GM18951 (cell line): ENCODE results near the gene CD160.
"Not testable (repeated sequence)": the region's sequence is repeated elsewhere in the genome, so short reads cannot be mapped to it uniquely, and the experiment has no call there.

ENCODE experiments used
- POLR2A ChIP-seq: IDR thresholded peaks from 4 replicates; pipeline ENCODE4 v1.6.1; 2011; ENCODE audit warnings: mild to moderate bottlenecking; ENCODE audit not compliant: insufficient read length, insufficient read depth; ENCODE audit errors: extremely low read depth
- in situ Hi-C: fragments of 300-500 bp; cut with MboI; formaldehyde crosslinking; loops from one replicate; pipeline ENCODE4 v1.12.0; 2022; ENCODE audit warnings: low sequenced_read_pairs, mixed read lengths, inconsistent platforms; ENCODE audit not compliant: unreplicated experiment

The CD160 gene

GRCh38 chr1:145720556-145720877, 1.2 kb downstream of the CD160 start:
- in situ Hi-C loops, result loop anchor here (25.0 kb wide), 1 partner anchor 133 kb away; no protein-coding TSS in a partner anchor

GRCh38 chr1:145720878-145721671, 1.8 kb downstream of the CD160 start:
- in situ Hi-C loops, result loop anchor here (25.0 kb wide), 1 partner anchor 134 kb away; no protein-coding TSS in a partner anchor
- no peak for TF ChIP-seq POLR2A

More at GRCh38 chr1:145720556-145720877, 1.2 kb downstream of the CD160 start:
- TF ChIP-seq POLR2A, result no peak

GRCh38 chr1:145726193-145726592, 6.9 kb downstream of the CD160 start:
- in situ Hi-C loops, result not testable (repeated sequence)

GRCh38 chr1:145729196-145729595, 9.9 kb downstream of the CD160 start:
- in situ Hi-C loops, result no loop called here
- TF ChIP-seq POLR2A, result no peak

GRCh38 chr1:145729666-145730436, 10.6 kb downstream of the CD160 start:
- no peak for TF ChIP-seq POLR2A
- in situ Hi-C loops, result no loop called here

- no peak for TF ChIP-seq POLR2A
- in situ Hi-C loops, result no loop called here
Observed at GRCh38 chr1:145730467-145730866, 11.2 kb downstream of the CD160 start.

- in situ Hi-C loops, result no loop called here
- TF ChIP-seq POLR2A, result no peak
Observed at GRCh38 chr1:145730900-145731299, 11.6 kb downstream of the CD160 start.

GRCh38 chr1:145736191-145736590, 16.9 kb downstream of the CD160 start:
- in situ Hi-C loops, result no loop called here
- TF ChIP-seq POLR2A, result no peak

- in situ Hi-C loops, result no loop called here
- no peak for TF ChIP-seq POLR2A
Observed at GRCh38 chr1:145740269-145740668, 21.0 kb downstream of the CD160 start.

- TF ChIP-seq POLR2A, result no peak
- in situ Hi-C loops, result no loop called here
Observed at GRCh38 chr1:145747398-145748247, 28.3 kb downstream of the CD160 start.

- in situ Hi-C loops, result no loop called here
- no peak for TF ChIP-seq POLR2A
Observed at GRCh38 chr1:145750426-145750825, 31.1 kb downstream of the CD160 start.

- no peak for TF ChIP-seq POLR2A
- in situ Hi-C loops, result no loop called here
Observed at GRCh38 chr1:145751491-145752037, 32.3 kb downstream of the CD160 start.

- in situ Hi-C loops, result no loop called here
Observed at GRCh38 chr1:145757420-145757819, 38.1 kb downstream of the CD160 start.

More at GRCh38 chr1:145757420-145757819, 38.1 kb downstream of the CD160 start:
- no peak for TF ChIP-seq POLR2A
